Psoas muscle (tissue), 8 donors: Measurements from ENCODE around the gene ARL15. TPM values are rescaled to one million over a fixed set of nuclear protein-coding genes. Genes with fewer than 3 reads are reported as not detected.

Experiments used
- ATAC-seq, 4 donors: fragments of 200-7000 bp; cut with Tn5 transposase; one replicate each; pipeline ENCODE4 v1.9.1; 2020; ENCODE audit warnings: moderate library complexity in 3 of 4, mild to moderate bottlenecking in 2 of 4
- DNase-seq, 2 donors: peaks; one replicate each; pipeline ENCODE4 v3.0.0-alpha.2; 2020
- H3K27ac ChIP-seq: fragments of 200-600 bp; one replicate; pipeline ENCODE4 v1.8.0; 2022
- H3K27me3 ChIP-seq, 3 donors: fragments of 200-600 bp in 1 of 3; one replicate each; pipeline versions ENCODE4 v1.6.1 to v1.8.0; 2013 to 2022; ENCODE audit warnings: low read length in 2 of 3, mild to moderate bottlenecking in 2 of 3, moderate library complexity in 1 of 3; ENCODE audit not compliant: insufficient read depth in 3 of 3
- H3K36me3 ChIP-seq, 2 donors: fragments of 200-600 bp in 1 of 2; one replicate each; pipeline versions ENCODE4 v1.6.1 to v1.8.0; 2013 to 2022; ENCODE audit warnings: low read depth in 1 of 2, mild to moderate bottlenecking in 1 of 2, moderate library complexity in 1 of 2; ENCODE audit not compliant: insufficient read depth in 1 of 2
- H3K4me1 ChIP-seq: fragments of 200-600 bp; one replicate; pipeline ENCODE4 v1.8.0; 2022
- H3K4me3 ChIP-seq: fragments of 200-600 bp; one replicate; pipeline ENCODE4 v1.8.0; 2022; ENCODE audit warnings: mild to moderate bottlenecking
- H3K9me3 ChIP-seq: fragments of 200-600 bp; one replicate; pipeline ENCODE4 v1.8.0; 2022
- WGBS, 3 donors: extraction: QIAGEN DNeasy Blood & Tissue Kit; methylation state at CpG; one replicate each; pipeline versions ENCODE4 v1.1.6 to v1.1.7; 2013; 5-methylcytosine and 5-hydroxymethylcytosine counted together
- intact Hi-C, 2 donors: fragments of 100-400 bp; cut with DNase I; formaldehyde crosslinking; loops; one replicate each; pipeline versions ENCODE4 v1.11.0 to v1.14.2; 2022
- polyA plus RNA-seq, 3 donors: library from polyadenylated mRNA; stranded (reverse); fragments of 200-250 nt; gene quantifications; one replicate each; pipeline ENCODE4 v1.2.3, GENCODE V29; 2013
- total RNA-seq, 4 donors: library from RNA; stranded (reverse); fragmentation: NEBNext Ultra II Directional in 2 of 4; extraction: Animal tissue kit (Norgen Biotek cat#: 25700) in 2 of 4; gene quantifications; one replicate each; pipeline versions ENCODE4 v1.2.1 to v1.2.4, GENCODE V29; 2021 to 2023
- TF ChIP-seq, protein P1 (sequence below): fragments of 200-600 bp; IDR thresholded peaks from one replicate; pipeline ENCODE4 v1.8.0; 2022; ENCODE audit warnings: antibody characterized with exemption
- donor health status: healthy with polysubstance abuse.
- donor health status: DM: no; HTN: no; CAD: no; lungs with moderate emphysema.
- donor health status: Bipolar disorder and iron deficiency.
- donor health status: healthy.
- donor health status: DM: yes; HTN: yes; CAD: no.
- donor health status: DM: no; HTN: no; CAD: no.
- donor health status: DM: no; HTN: no; CAD: no.
- donor health status: DM: yes; HTN: yes; CAD: no.

Gene ARL15
- total and polyA plus RNA-seq, 7 donors: 2.5 to 8.9 (median 4.6) TPM

DNA sequence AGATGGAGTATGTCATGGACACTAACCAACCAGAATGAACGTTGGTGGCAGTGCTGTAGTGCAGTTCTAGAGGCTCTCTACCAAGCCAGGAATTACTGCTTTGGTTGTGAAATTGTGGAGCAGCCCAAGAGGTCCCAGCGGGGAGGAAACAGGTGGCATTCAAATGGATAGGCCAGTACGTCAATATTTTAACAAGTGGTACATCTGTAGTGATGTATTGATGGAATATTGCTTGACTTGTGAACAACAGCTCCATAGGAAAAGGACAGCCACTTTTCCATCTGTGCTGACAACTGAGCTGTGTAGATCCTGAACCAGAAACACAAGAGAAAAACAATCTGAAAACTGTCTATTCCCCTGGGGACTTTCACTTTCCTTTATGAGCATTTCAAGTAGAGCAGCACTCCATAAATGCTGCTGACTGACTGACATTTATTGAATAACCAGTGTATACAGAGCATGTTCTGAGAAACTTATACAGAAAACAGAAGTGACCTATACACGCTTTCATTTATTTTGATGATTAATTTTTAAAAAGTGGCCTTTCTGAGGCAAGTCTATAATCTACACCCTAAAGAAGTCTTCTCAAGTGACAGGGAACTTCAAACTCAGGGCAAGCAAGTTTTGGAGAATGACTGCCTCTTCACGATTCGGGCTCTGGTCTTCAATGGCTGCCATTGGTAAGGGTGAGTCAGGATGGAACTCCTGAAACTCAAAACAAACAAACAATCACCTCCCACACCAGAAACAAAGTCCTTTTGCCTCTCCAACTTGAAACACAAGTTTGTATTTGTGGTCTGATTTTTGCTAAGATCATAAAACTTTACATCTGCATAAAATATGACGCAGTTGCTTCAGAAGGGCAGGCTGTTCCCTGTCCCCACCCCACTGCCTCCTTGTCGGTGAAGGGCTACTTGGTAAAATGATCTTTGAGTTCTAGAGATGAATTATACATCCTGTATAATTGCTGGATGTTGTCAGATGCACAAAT lies 387.6 kb downstream of the ARL15 start:
- Histone ChIP-seq H3K9me3 (no peaks in the 10 kb centered on the region), H3K4me3 (no peak overlapping the region), H3K27me3 (no peaks in the 10 kb centered on the region), H3K27ac (no peak overlapping the region), H3K36me3 (no peaks in the 10 kb centered on the region), H3K4me1 (no peaks in the 10 kb centered on the region)
- ATAC-seq (no peak), DNase-seq (no peak)
- 66 to 77% (median 69%) methylated on average over 8 of the region's 8 CpGs for WGBS, 3 donors
- TF ChIP-seq, protein P1, sequence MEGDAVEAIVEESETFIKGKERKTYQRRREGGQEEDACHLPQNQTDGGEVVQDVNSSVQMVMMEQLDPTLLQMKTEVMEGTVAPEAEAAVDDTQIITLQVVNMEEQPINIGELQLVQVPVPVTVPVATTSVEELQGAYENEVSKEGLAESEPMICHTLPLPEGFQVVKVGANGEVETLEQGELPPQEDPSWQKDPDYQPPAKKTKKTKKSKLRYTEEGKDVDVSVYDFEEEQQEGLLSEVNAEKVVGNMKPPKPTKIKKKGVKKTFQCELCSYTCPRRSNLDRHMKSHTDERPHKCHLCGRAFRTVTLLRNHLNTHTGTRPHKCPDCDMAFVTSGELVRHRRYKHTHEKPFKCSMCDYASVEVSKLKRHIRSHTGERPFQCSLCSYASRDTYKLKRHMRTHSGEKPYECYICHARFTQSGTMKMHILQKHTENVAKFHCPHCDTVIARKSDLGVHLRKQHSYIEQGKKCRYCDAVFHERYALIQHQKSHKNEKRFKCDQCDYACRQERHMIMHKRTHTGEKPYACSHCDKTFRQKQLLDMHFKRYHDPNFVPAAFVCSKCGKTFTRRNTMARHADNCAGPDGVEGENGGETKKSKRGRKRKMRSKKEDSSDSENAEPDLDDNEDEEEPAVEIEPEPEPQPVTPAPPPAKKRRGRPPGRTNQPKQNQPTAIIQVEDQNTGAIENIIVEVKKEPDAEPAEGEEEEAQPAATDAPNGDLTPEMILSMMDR: no peak
- intact Hi-C loops: no loop called here

DNA sequence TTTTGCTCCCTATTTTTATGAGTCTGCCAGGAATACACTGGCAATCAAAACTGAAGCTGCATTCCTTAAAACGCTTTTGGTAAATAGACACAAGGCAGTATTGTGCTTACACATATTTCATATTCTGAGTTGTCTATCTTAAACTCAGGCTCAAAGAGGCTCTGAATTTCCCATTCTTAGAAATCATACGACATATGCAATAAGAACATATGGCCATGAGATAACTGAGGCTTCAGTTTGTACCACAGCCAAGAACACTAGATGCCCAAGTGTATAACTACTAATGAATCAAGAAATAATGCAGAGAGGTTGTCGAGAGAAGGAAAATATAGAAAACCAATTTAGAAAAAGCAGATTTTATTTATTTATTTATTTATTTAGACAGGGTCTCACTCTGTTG lies 392.5 kb downstream of the ARL15 start:
- H3K36me3 ChIP-seq: no peaks in the 10 kb centered on the region
- no peak overlapping the region for H3K27ac ChIP-seq
- H3K9me3 ChIP-seq: no peaks in the 10 kb centered on the region
- TF ChIP-seq, protein P1: no peak
- no peaks in the 10 kb centered on the region for H3K27me3 ChIP-seq
- no peak for DNase-seq
- intact Hi-C loops: no loop called here
- H3K4me3 ChIP-seq: no peak overlapping the region
- 86 to 91% (median 88%) methylated on average over 3 of the region's 3 CpGs for WGBS, 3 donors
- ATAC-seq: no peak
- H3K4me1 ChIP-seq: no peaks in the 10 kb centered on the region

DNA sequence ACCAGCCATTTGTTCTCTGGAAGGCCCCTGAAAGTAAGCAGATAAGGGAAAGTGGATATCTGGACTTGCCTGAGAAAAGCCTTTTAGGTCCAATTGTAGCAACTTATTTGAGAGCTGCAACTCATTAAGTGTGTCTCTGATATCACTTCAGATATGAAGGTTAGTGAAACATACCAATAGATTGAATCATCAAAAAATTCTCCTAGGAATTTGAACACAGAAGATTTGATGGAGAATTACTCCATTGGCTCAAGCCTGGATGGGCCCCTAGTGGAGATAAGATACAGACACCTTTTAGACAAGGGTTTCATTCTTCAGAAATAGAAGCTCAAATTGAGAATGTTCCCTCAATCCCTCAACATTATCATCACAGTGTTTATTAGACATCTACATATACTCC lies 393.3 kb downstream of the ARL15 start:
- Histone ChIP-seq H3K4me1 (no peaks in the 10 kb centered on the region), H3K27ac (no peak overlapping the region), H3K36me3 (no peaks in the 10 kb centered on the region), H3K27me3 (no peaks in the 10 kb centered on the region), H3K9me3 (no peaks in the 10 kb centered on the region), H3K4me3 (no peak overlapping the region)
- no peak for DNase-seq
- ATAC-seq: no peak
- intact Hi-C loops: no loop called here
- TF ChIP-seq, protein P1: no peak

DNA sequence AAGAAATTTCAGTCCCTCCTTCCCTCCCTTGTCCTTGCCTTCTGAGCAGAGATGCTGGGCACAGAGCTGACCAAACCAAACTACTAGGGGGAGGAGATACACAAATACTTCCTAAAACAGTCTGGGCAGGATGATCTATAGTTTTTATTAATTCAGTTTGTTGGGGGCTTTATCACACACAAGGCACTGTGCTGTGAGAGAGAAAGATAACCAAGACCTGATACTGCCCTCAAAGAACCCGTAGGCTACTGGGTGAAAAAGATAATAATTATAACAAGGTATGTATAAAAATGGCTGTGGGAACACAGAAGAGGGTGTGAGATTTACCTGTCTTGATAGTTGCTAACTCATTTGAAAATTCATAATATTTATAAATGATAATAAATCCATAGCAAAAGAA lies 395.3 kb downstream of the ARL15 start:
- no peaks in the 10 kb centered on the region for H3K9me3 ChIP-seq
- WGBS, 3 donors: 76 to 97% (median 90%) methylated on average over 1 of the region's 1 CpG
- H3K27ac ChIP-seq: no peak overlapping the region
- TF ChIP-seq, protein P1: no peak
- intact Hi-C loops: no loop called here
- H3K4me3 ChIP-seq: no peak overlapping the region
- H3K36me3 ChIP-seq: no peaks in the 10 kb centered on the region
- ATAC-seq (no peak), DNase-seq (no peak)
- H3K4me1 ChIP-seq: no peaks in the 10 kb centered on the region
- no peaks in the 10 kb centered on the region for H3K27me3 ChIP-seq
